KG1 (cell line): ENCODE results near the gene SERGEF.
"Not testable (repeated sequence)": the region's sequence is repeated elsewhere in the genome, so short reads cannot be mapped to it uniquely, and the experiment has no call there.

ENCODE experiments used
- DNase-seq: peaks from one replicate; lab custom pipeline; 2025; lab: John Stamatoyannopoulos, UW

Gene SERGEF

GRCh38 chr11:17906436-17906835 is 106.4 kb downstream of the SERGEF start:
- no peak for DNase-seq

- no peak for DNase-seq
These were observed 107.4 kb downstream of the SERGEF start for GRCh38 chr11:17905477-17905876.

- DNase-seq, result no peak
These were observed 111.4 kb downstream of the SERGEF start for GRCh38 chr11:17901481-17901880.

GRCh38 chr11:17898782-17899181 is 114.1 kb downstream of the SERGEF start:
- DNase-seq, result no peak

GRCh38 chr11:17898071-17898470 is 114.8 kb downstream of the SERGEF start:
- DNase-seq, result no peak

- DNase-seq, result no peak
These were observed 115.4 kb downstream of the SERGEF start for GRCh38 chr11:17897495-17897894.

- DNase-seq, result not testable (repeated sequence)
These were observed 116.2 kb downstream of the SERGEF start for GRCh38 chr11:17896496-17897151.

- DNase-seq, result no peak
These were observed 117.8 kb downstream of the SERGEF start for GRCh38 chr11:17894929-17895658.

GRCh38 chr11:17892409-17892808 is 120.4 kb downstream of the SERGEF start:
- DNase-seq, result no peak

GRCh38 chr11:17890325-17890724 is 122.5 kb downstream of the SERGEF start:
- DNase-seq, result no peak

- no peak for DNase-seq
These were observed 125.1 kb downstream of the SERGEF start for GRCh38 chr11:17887779-17888178.

GRCh38 chr11:17883946-17884345 is 128.9 kb downstream of the SERGEF start:
- DNase-seq, result no peak

- DNase-seq, result no peak
These were observed 129.8 kb downstream of the SERGEF start for GRCh38 chr11:17883057-17883456.

GRCh38 chr11:17878743-17879142 is 134.1 kb downstream of the SERGEF start:
- DNase-seq, result no peak

- DNase-seq, result no peak
These were observed 135.0 kb downstream of the SERGEF start for GRCh38 chr11:17877886-17878285.

GRCh38 chr11:17876827-17877226 is 136.0 kb downstream of the SERGEF start:
- DNase-seq, result no peak

- no peak for DNase-seq
These were observed 137.0 kb downstream of the SERGEF start for GRCh38 chr11:17875891-17876290.

- no peak for DNase-seq
These were observed 139.3 kb downstream of the SERGEF start for GRCh38 chr11:17873586-17873985.

- DNase-seq, result not testable (repeated sequence)
These were observed 144.4 kb downstream of the SERGEF start for GRCh38 chr11:17868398-17868797.

- DNase-seq, result no peak
These were observed 145.5 kb downstream of the SERGEF start for GRCh38 chr11:17867341-17867740.

GRCh38 chr11:17865765-17866428 is 146.9 kb downstream of the SERGEF start:
- DNase-seq, result no peak

- no peak for DNase-seq
These were observed 148.3 kb downstream of the SERGEF start for GRCh38 chr11:17864478-17864941.
